ENCODE results near the gene SNRPD2. TPM values are rescaled to one million over a fixed set of nuclear protein-coding genes. Genes with fewer than 3 reads are reported as not detected.
A peak's percentile ranks its signal among the peaks of the same experiment; 100 is the strongest.

SNRPD2 gene
- total RNA-seq, 1 donor from 2014 or later, result 219 TPM

GRCh38 chr19:45650722-45651121 lies 41.0 kb downstream of the SNRPD2 start:
- no peak for DNase-seq (ENCODE audit: low read depth)
- H3K36me3 ChIP-seq (ENCODE audit: control insufficient read depth, insufficient read depth, low read length), result no peaks in the 10 kb centered on the region
- no peak overlapping the region for H3K4me3 ChIP-seq (ENCODE audit: low read depth, low read length)
- no peaks in the 10 kb centered on the region for H3K27me3 ChIP-seq (ENCODE audit: control insufficient read depth, insufficient read depth, low read length)
- TF ChIP-seq CTCF (IDR thresholded peaks at IDR 0.05; ENCODE audit: insufficient read depth, low read length, poor library complexity, severe bottlenecking), result no peak

- no peak for DNase-seq (ENCODE audit: low read depth)
- peaks cover 8% of the 10 kb centered on the region for H3K27me3 ChIP-seq (ENCODE audit: control insufficient read depth, insufficient read depth, low read length)
- H3K4me3 ChIP-seq (ENCODE audit: low read depth, low read length), result no peak overlapping the region
- no peaks in the 10 kb centered on the region for H3K36me3 ChIP-seq (ENCODE audit: control insufficient read depth, insufficient read depth, low read length)
- TF ChIP-seq CTCF (IDR thresholded peaks at IDR 0.05; ENCODE audit: insufficient read depth, low read length, poor library complexity, severe bottlenecking), result no peak
These were observed 45.4 kb downstream of the SNRPD2 start for GRCh38 chr19:45646345-45646698.

- no peak for DNase-seq (ENCODE audit: low read depth)
These were observed 46.0 kb downstream of the SNRPD2 start for GRCh38 chr19:45645631-45646344.

GRCh38 chr19:45645068-45645630 lies 46.6 kb downstream of the SNRPD2 start:
- DNase-seq (ENCODE audit: low read depth), result no peak
- H3K36me3 ChIP-seq (ENCODE audit: control insufficient read depth, insufficient read depth, low read length), result no peaks in the 10 kb centered on the region
- H3K4me3 ChIP-seq (ENCODE audit: low read depth, low read length), result no peak overlapping the region
- peaks cover 8% of the 10 kb centered on the region for H3K27me3 ChIP-seq (ENCODE audit: control insufficient read depth, insufficient read depth, low read length)
- no peak for TF ChIP-seq CTCF (IDR thresholded peaks at IDR 0.05; ENCODE audit: insufficient read depth, low read length, poor library complexity, severe bottlenecking)

More at GRCh38 chr19:45645631-45646344, 46.0 kb downstream of the SNRPD2 start:
- Histone ChIP-seq H3K36me3 (ENCODE audit: control insufficient read depth, insufficient read depth, low read length) (no peaks in the 10 kb centered on the region), H3K4me3 (ENCODE audit: low read depth, low read length) (peak overlapping the region; percentile 15), H3K27me3 (ENCODE audit: control insufficient read depth, insufficient read depth, low read length) (peaks cover 8% of the 10 kb centered on the region)
- no peak for TF ChIP-seq CTCF (IDR thresholded peaks at IDR 0.05; ENCODE audit: insufficient read depth, low read length, poor library complexity, severe bottlenecking)

GRCh38 chr19:45643927-45644771 lies 47.6 kb downstream of the SNRPD2 start:
- no peak for TF ChIP-seq CTCF (IDR thresholded peaks at IDR 0.05; ENCODE audit: insufficient read depth, low read length, poor library complexity, severe bottlenecking)
- no peak overlapping the region for H3K4me3 ChIP-seq (ENCODE audit: low read depth, low read length)
- H3K27me3 ChIP-seq (ENCODE audit: control insufficient read depth, insufficient read depth, low read length), result peaks cover 8% of the 10 kb centered on the region
- H3K36me3 ChIP-seq (ENCODE audit: control insufficient read depth, insufficient read depth, low read length), result no peaks in the 10 kb centered on the region
- DNase-seq (ENCODE audit: low read depth), result no peak
